ENCODE measurements around the gene PSME1.

- TF ChIP-seq CTCF (IDR thresholded peaks at IDR 0.05 in 2 of 3, conservative IDR thresholded peaks at IDR 0.05 in 1 of 3; ENCODE audit: control insufficient read depth in 2 of 3, extremely low read depth in 1 of 3, insufficient read depth in 1 of 3, low read depth in 3 of 3, low read length in 3 of 3) (no peak), POLR2A (IDR thresholded peaks at IDR 0.05; ENCODE audit: low read depth, low read length) (no peak), RAD21 (IDR thresholded peaks at IDR 0.05; ENCODE audit: insufficient read depth, low read depth, low read length) (no peak), FOXM1 (IDR thresholded peaks at IDR 0.05; ENCODE audit: low read depth, low read length) (no peak), LARP7 (IDR thresholded peaks at IDR 0.05) (no peak)
Measured at GRCh38 chr14:24122898-24123297, 13.1 kb upstream of the PSME1 start.
